HT1080 (cell line): ENCODE data around the gene PLEKHN1. TPM values are rescaled to one million over a fixed set of nuclear protein-coding genes. Genes with fewer than 3 reads are reported as not detected.

Source experiments
- DNase-seq: peaks from one replicate; pipeline ENCODE4 v3.0.0-alpha.2; 2015; ENCODE audit warnings: low read depth
- small RNA-seq: library from RNA; depleted of rRNA; stranded (forward); fragments of <200 nt; gene quantifications from one replicate; pipeline ENCODE3, GENCODE V24; 2014
- total RNA-seq: library from RNA; depleted of rRNA; stranded (reverse); fragments of >200 nt; shearing (Covaris generic); gene quantifications from 2 replicates; pipeline ENCODE4 v1.2.3, GENCODE V29; 2014; rRNA removed

The PLEKHN1 gene
- total RNA-seq, 1 experiment from 2014 or later, result 3.3 TPM

- no peak for DNase-seq
Observed at GRCh38 chr1:1023700-1024099, 57.4 kb downstream of the PLEKHN1 start.

DNA sequence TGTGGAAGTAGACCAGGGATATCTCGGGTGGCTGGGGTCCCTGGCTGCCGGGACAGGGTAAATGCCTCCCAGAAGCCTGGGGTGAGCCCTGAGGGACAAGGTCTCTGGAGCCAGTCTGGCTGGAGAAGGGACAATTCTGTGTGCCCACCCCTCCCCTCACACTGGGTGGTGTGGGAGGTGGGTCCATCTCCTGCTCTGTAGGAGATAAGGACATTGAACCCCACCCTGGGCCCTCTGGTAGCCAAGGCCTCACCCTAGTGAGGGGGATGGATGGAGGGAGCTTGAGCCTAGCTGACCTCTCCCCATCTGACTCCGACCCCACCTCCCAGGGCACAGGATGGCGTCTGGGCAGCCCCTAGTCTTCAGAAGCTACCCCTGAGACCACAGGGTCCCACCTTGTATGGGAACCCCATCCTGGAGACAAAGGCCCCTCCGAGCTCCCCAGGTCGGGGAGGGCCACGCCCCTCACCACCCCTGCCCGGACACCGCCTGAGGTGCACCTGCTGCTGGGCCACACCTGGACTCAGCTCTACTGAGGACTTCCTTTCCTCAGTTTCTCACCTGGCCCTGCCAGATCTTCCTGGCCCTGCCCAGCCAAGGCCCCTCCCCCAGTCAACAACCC is 58.0 kb downstream of the PLEKHN1 start:
- no peak for DNase-seq

DNA sequence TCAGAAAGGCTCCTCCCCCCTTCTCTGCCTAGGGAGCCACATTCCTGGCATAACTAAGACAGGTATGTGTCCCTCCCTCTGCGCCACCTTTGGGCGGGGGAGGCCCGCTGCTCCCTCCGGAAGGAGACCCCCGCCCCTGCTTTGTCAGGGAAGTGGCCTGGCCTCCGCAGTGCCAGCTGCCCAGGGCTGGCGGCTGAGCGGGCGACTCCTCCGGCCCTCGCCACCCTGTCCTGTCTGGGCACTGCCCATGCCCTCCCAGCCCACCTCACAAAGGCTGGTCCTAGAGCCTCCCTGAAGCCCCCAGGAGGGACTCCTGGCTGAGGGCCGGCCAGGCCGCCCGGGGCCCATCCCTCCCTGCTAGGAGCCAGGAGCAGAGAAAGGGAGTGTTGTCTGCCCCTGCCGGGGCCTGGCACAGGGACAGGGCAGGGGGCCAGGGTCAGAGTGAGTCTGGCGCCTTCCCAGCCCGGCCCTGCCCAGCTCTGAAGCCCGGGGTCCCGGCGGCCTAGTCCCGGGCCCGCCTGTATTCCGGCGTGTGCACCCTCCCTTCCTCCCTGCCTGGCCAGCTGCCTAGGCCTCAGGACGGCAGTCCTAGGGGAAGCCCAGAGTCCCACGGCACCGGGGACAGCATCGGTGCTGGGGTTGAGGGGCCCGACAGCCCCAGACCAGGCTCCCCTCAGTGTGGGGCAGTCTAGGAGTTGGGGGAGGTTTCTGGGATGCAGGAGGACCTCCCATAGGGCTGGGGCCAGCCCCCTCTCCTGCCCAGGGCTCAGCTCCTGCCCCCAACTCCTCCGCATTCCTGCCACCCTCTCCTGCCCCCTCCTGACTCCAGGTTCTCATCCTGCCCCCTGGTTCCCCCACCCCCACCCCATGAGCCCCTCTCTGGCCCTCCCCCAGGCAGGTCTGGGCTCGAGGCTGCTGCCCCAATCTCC is 58.8 kb downstream of the PLEKHN1 start:
- peak; percentile 50 for DNase-seq

Small RNAs within 50 kb of the gene (small RNA-seq; reads per million reads assigned to genes)
- gene AL645608.3, result not detected

Other genes starting within 250 kb of the PLEKHN1 start
- gene SAMD11, start 42.6 kb upstream of the PLEKHN1 start, total RNA-seq, result 0.37 and 0.50 TPM in 2 replicates
- 312 and 330 TPM in 2 replicates for gene NOC2L, start 7.2 kb upstream of the PLEKHN1 start, total RNA-seq
- gene KLHL17, start 5.9 kb upstream of the PLEKHN1 start, total RNA-seq, result 10.7 and 12.6 TPM in 2 replicates
- 0.50 TPM in 1 of 2 replicates, not detected in the other for gene PERM1, start 15.6 kb downstream of the PLEKHN1 start, total RNA-seq
- gene HES4, start 33.6 kb downstream of the PLEKHN1 start, total RNA-seq, result 3.5 and 7.6 TPM in 2 replicates
- 48.6 and 53.3 TPM in 2 replicates for gene ISG15, start 47.0 kb downstream of the PLEKHN1 start, total RNA-seq
- gene AGRN, start 53.6 kb downstream of the PLEKHN1 start, total RNA-seq, result 89.9 and 101 TPM in 2 replicates
- not detected in 2 replicates for gene RNF223, start 107.8 kb downstream of the PLEKHN1 start, total RNA-seq
- gene C1orf159, start 149.6 kb downstream of the PLEKHN1 start, total RNA-seq, result 17.8 and 19.8 TPM in 2 replicates
- gene TTLL10, start 207.4 kb downstream of the PLEKHN1 start, total RNA-seq, result not detected in 2 replicates
- not detected in 2 replicates for gene TNFRSF18, start 240.1 kb downstream of the PLEKHN1 start, total RNA-seq
- 0.88 TPM in 1 of 2 replicates, not detected in the other for gene TNFRSF4, start 247.7 kb downstream of the PLEKHN1 start, total RNA-seq